ENCODE data around the gene RNF212. TPM values are rescaled to one million over a fixed set of nuclear protein-coding genes. Genes with fewer than 3 reads are reported as not detected.

RNF212 gene
- total and polyA plus RNA-seq, 10 of the 15 experiments (the other 5 are each of a cell fraction or from before 2014, with no cell fraction given), result not detected

GRCh38 chr4:1032861-1033260, 80.5 kb downstream of the RNF212 start:
- no peak overlapping the region for H3K27ac ChIP-seq (ENCODE audit: control insufficient read depth, insufficient read depth)
- no peak overlapping the region for H3K4me2 ChIP-seq (ENCODE audit: control insufficient read depth, insufficient read depth)
- ChIA-PET SMC1A (ENCODE audit: uncharacterized antibody, unreplicated experiment) (no interaction called here), POLR2A (no interaction called here), CTCF (no interaction called here), RAD21 (ENCODE audit: unreplicated experiment) (no interaction called here)
- FAIRE-seq (no peak), ATAC-seq (no peak), DNase-seq (ENCODE audit: low read depth, low spot score) (no peak)
- no peak overlapping the region for H3K4me3 ChIP-seq
- H3K79me2 ChIP-seq (ENCODE audit: control insufficient read depth, insufficient read depth, low read length), result no peaks in the 10 kb centered on the region
- intact Hi-C loops (cut with micrococcal nuclease; ENCODE audit: unreplicated experiment), result no loop called here
- WGBS (ENCODE audit: insufficient coverage, insufficient replicate concordance, low lambda C conversion rate, missing lambda C conversion rate), result 42% methylated on average over 10 of the region's 10 CpGs
- no peak overlapping the region for H3K9ac ChIP-seq (ENCODE audit: control insufficient read depth, insufficient read depth, low read length)
- no TSS peak for BruUV-seq (replicated peaks)
- H3K27me3 ChIP-seq (replicated peaks in 1 of 2; ENCODE audit: control insufficient read depth in 2 of 2, insufficient read depth in 2 of 2, low read length in 1 of 2), result no peaks in the 10 kb centered on the region
- TF ChIP-seq STAT1 (conservative IDR thresholded peaks at IDR 0.05) (no peak), PKNOX1 (IDR thresholded peaks at IDR 0.05) (no peak), SRF (IDR thresholded peaks at IDR 0.05; ENCODE audit: low read depth in 2 of 2, low read length in 2 of 2) (no peak), LARP7 (IDR thresholded peaks at IDR 0.05) (no peak), CBX5 (IDR thresholded peaks at IDR 0.05; ENCODE audit: low read depth) (no peak), FOS (IDR thresholded peaks at IDR 0.05; ENCODE audit: borderline replicate concordance, extremely low read depth, insufficient read length) (no peak), HDGF (IDR thresholded peaks at IDR 0.05) (no peak), EGR1 (IDR thresholded peaks at IDR 0.05; ENCODE audit: borderline replicate concordance in 1 of 2, low read depth in 2 of 2, low read length in 2 of 2) (no peak), ELK1 (IDR thresholded peaks at IDR 0.05; ENCODE audit: low read depth, low read length) (no peak), CBX3 (IDR thresholded peaks at IDR 0.05; ENCODE audit: borderline replicate concordance, low read depth) (no peak)
- no peaks in the 10 kb centered on the region for H3K36me3 ChIP-seq (ENCODE audit: control insufficient read depth in 2 of 2, insufficient read depth in 2 of 2, low read length in 1 of 2)
- H3K9me3 ChIP-seq (replicated peaks; ENCODE audit: control insufficient read depth, insufficient read depth, low read length), result no peaks in the 10 kb centered on the region
- H4K20me1 ChIP-seq (ENCODE audit: control insufficient read depth, insufficient read depth), result no peaks in the 10 kb centered on the region
- no peak overlapping the region for H2AFZ ChIP-seq (ENCODE audit: control insufficient read depth, low read depth, low read length)
- in situ Hi-C loops (cut with MboI), result no loop called here
- H3K4me1 ChIP-seq (ENCODE audit: control insufficient read depth, insufficient read depth, low read length), result no peaks in the 10 kb centered on the region

Data from GM12878 (cell line).